SW 1271 (cell line): ENCODE results near the gene PPP1R12C.

Source experiments
- DNase-seq, 2 experiments: peaks; one replicate each; lab custom pipeline; 2025; lab: John Stamatoyannopoulos, UW

PPP1R12C gene

DNA sequence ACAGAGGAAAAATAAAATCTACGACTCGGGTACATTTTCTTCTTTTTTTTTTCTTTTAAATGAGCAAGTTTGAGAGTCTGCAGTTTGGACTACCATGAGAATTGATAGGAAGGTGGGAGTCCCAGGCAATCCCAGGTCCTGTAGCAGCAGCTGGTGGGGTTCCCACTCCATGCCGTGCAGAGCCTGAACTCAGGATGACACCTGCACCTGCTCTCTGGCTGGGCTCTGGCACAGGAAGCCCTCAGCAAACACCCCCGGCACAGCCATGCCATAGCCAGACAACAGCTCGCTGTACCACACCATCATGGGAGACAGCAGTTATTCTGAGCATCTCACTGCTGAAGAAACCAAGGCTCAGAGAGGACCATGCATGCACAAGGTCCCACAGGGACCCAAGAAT, 73.2 kb downstream of the PPP1R12C start:
- DNase-seq: no peak

DNA sequence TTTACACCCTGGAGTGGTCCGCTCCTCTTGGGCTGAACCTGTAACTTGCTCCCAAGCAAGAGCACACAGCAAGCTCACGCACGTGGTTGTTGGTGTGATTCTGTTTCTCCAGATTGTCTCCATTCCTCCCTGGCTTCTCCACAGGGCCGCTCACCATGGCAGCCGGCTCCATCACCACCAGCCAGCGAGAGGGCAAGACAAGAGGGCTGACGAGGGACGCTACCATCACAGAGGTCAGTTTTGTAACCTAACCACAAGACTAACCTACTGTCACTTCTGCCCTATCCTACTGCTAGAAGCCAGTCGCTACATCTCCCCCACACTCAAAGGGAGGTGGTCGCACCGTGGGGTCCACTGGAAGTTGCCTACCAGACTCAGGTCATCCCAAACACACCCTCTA, 74.7 kb downstream of the PPP1R12C start:
- DNase-seq: no peak

DNA sequence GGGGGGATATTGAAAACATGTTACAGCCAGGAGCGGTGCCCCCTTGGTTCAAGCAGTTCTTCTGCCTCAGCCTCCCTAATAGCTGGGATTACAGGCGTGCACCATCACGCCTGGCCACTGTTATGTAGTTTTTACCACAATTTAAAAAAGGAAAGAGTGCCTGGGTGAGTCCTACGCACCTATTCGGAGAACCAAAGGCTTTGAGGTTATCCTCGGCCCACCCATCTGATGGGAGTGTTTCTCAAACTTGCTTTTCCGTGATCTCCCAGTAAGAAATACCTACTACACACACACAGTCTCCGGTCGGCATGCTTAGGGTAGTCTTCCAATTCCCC, 75.1 kb downstream of the PPP1R12C start:
- no peak for DNase-seq

DNA sequence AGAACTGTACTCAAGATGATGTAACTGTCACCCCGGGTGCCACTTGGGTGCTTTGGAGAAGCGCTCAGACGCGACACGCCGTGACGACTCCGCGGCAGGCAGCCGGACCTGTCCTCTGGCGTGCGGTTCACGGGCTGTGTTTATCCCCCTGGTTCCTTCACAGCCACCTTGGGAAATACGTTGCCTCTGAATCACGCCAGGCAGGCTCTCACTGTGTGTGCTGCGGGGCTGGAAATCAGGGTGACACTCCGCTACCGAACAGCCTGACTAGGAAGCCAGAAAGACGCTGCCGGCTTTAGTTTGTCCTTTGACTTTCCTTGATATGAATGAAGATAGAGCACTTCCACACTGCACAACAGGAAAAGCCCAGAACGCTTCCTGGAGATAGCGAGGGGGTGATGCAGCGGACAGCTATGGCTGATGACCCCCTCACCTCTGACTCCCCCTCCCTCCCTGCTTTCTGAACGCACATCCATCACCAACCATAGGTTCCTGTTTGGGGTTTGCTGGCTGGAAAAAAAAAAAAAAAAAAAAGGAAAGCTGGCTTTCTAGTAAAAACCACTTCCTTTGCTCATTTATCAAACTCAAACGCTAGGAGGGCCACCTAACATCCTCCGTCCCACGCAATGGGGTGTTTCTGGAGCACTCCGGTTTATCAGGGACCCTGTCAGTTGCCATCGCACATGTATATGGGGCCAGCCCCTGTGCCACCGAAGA, 75.7 kb downstream of the PPP1R12C start:
- no peak for DNase-seq

DNA sequence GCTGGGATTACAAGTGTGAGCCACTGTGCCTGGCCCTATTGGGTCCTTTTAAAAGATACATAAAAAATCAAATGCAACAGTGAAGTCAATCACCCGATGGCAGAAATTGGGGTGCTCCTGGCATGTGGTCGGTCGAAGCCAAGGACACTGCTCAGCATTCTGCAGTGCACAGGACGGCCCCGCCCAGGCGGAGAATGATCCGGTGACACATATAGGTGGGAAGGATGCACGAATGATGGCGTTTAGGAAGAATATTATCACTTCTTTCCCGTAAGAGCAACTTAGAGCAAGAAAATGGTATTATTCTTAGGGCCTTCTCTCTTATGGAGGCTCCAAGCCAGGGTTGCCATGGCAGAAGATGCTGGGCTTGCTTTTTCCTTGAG, 76.2 kb downstream of the PPP1R12C start:
- DNase-seq: no peak
